GM12878 (cell line): ENCODE measurements around the gene LSM12. TPM values are rescaled to one million over a fixed set of nuclear protein-coding genes. Genes with fewer than 3 reads are reported as not detected.

ENCODE experiments used
- ATAC-seq: fragments of 200-7000 bp; cut with Tn5 transposase; 3 replicates; pipeline ENCODE4 v1.9.1; 2020; ENCODE audit warnings: mild to moderate bottlenecking, moderate library complexity
- BruUV-seq: library from RNA; stranded (reverse); fragments of 400-500 nt; replicated peaks from 2 replicates; lab custom pipeline; 2021; lab: Mats Ljungman, UMichigan
- CTCF ChIA-PET: fragments of 300-600 bp; sonication (Branson Sonifier 250); formaldehyde crosslinking; extraction: SDS; loops from one replicate; lab custom pipeline; 2021; ENCODE audit warnings: inconsistent platforms; lab: Yijun Ruan, JAX
- POLR2A ChIA-PET: fragments of 350-600 bp; formaldehyde crosslinking; extraction: SDS; loops from one replicate; lab custom pipeline; 2021; ENCODE audit warnings: inconsistent platforms; lab: Charles Lee
- RAD21 ChIA-PET: fragments of 300-600 bp; sonication (Branson Sonifier 250); formaldehyde crosslinking; loops from one replicate; lab custom pipeline; 2023; ENCODE audit warnings: antibody characterized with exemption; ENCODE audit not compliant: unreplicated experiment; lab: Charles Lee
- SMC1A ChIA-PET: fragments of 300-600 bp; sonication (Branson Sonifier 250); formaldehyde crosslinking; loops from one replicate; lab custom pipeline; 2023; ENCODE audit not compliant: unreplicated experiment, uncharacterized antibody; lab: Charles Lee
- DNase-seq: peaks from one replicate; pipeline ENCODE4 v3.0.0-alpha.2; 2011; ENCODE audit warnings: low read depth, low spot score
- FAIRE-seq: peaks from 3 replicates; lab custom pipeline; 2011; peaks lifted over from hg19 to GRCh38; lab: Jason Lieb, UNC
- H2AFZ ChIP-seq: 2 replicates; pipeline ENCODE4 v1.6.0; 2011; ENCODE audit warnings: low read depth, low read length, control low read depth; ENCODE audit not compliant: control insufficient read depth
- H3K27ac ChIP-seq: 2 replicates; pipeline ENCODE4 v1.5.1; 2011; ENCODE audit warnings: control low read depth; ENCODE audit not compliant: control insufficient read depth, insufficient read depth
- H3K27me3 ChIP-seq, 2 experiments: replicated peaks in 1 of 2; 2 replicates each; pipeline versions ENCODE4 v1.6.0 to v1.6.1; 2011; ENCODE audit warnings: low read length in 1 of 2; ENCODE audit not compliant: control insufficient read depth in 2 of 2, insufficient read depth in 2 of 2
- H3K36me3 ChIP-seq, 2 experiments: 2 replicates each; pipeline ENCODE4 v1.5.1; 2011; ENCODE audit warnings: low read length in 1 of 2; ENCODE audit not compliant: control insufficient read depth in 2 of 2, insufficient read depth in 2 of 2
- H3K4me1 ChIP-seq: 2 replicates; pipeline ENCODE4 v1.6.1; 2011; ENCODE audit warnings: mild to moderate bottlenecking, low read length, moderate library complexity, mixed read lengths; ENCODE audit not compliant: control insufficient read depth, insufficient read depth
- H3K4me2 ChIP-seq: 2 replicates; pipeline ENCODE4 v1.6.0; 2011; ENCODE audit warnings: control low read depth; ENCODE audit not compliant: control insufficient read depth, insufficient read depth
- H3K4me3 ChIP-seq: fragments of 200-600 bp; sonication (generic); 2 replicates; pipeline ENCODE4 v1.5.1; 2016
- H3K79me2 ChIP-seq: 2 replicates; pipeline ENCODE4 v1.6.0; 2011; ENCODE audit warnings: low read length; ENCODE audit not compliant: control insufficient read depth, insufficient read depth
- H3K9ac ChIP-seq: 2 replicates; pipeline ENCODE4 v1.8.0; 2011; ENCODE audit warnings: low read length, control low read depth, mixed read lengths; ENCODE audit not compliant: control insufficient read depth, insufficient read depth
- H3K9me3 ChIP-seq: replicated peaks from 3 replicates; pipeline ENCODE4 v1.5.1; 2011; ENCODE audit warnings: mild to moderate bottlenecking, low read length; ENCODE audit not compliant: control insufficient read depth, insufficient read depth
- H4K20me1 ChIP-seq: 2 replicates; pipeline ENCODE4 v1.6.0; 2011; ENCODE audit not compliant: control insufficient read depth, insufficient read depth
- BACH1 ChIP-seq: fragments of 450-650 bp; IDR thresholded peaks from 2 replicates; pipeline ENCODE4 v1.6.1; 2017; ENCODE audit warnings: mild to moderate bottlenecking, borderline replicate concordance
- CREB1 ChIP-seq: IDR thresholded peaks from 2 replicates; pipeline ENCODE4 v1.6.1; 2012; ENCODE audit warnings: low read depth, mild to moderate bottlenecking, inconsistent platforms
- CTCF ChIP-seq, 3 experiments: IDR thresholded peaks in 2 of 3; conservative IDR thresholded peaks in 1 of 3; 2 replicates each; pipeline ENCODE4 v1.5.1; 2011; ENCODE audit warnings: low read depth in 3 of 3, low read length in 3 of 3, mild to moderate bottlenecking in 3 of 3, control low read depth in 2 of 3, moderate library complexity in 2 of 3, inconsistent platforms in 1 of 3, mixed read lengths in 1 of 3; ENCODE audit not compliant: control insufficient read depth in 2 of 3, insufficient read depth in 1 of 3; ENCODE audit errors: extremely low read depth in 1 of 3
- LARP7 ChIP-seq: fragments of 450-650 bp; IDR thresholded peaks from 2 replicates; pipeline ENCODE4 v1.6.1; 2017; ENCODE audit warnings: mild to moderate bottlenecking
- MLLT1 ChIP-seq: fragments of 450-650 bp; IDR thresholded peaks from 2 replicates; pipeline ENCODE4 v1.6.1; 2016; ENCODE audit warnings: mild to moderate bottlenecking
- MTA3 ChIP-seq: IDR thresholded peaks from 2 replicates; pipeline ENCODE4 v1.6.1; 2012; ENCODE audit warnings: low read length, inconsistent platforms, borderline replicate concordance
- NFIC ChIP-seq: IDR thresholded peaks from 2 replicates; pipeline ENCODE4 v1.6.1; 2012; ENCODE audit warnings: low read depth, mild to moderate bottlenecking, inconsistent platforms, low read length, moderate library complexity
- WGBS: methylation state at CpG from one replicate; pipeline ENCODE4 v1.1.6; 2016; ENCODE audit warnings: low lambda C conversion rate; ENCODE audit not compliant: insufficient replicate concordance, insufficient coverage; ENCODE audit errors: missing lambda C conversion rate; 5-methylcytosine and 5-hydroxymethylcytosine counted together
- in situ Hi-C: fragments of 300-500 bp; cut with MboI; formaldehyde crosslinking; loops from 9 replicates; pipeline ENCODE4 v1.14.3; 2018; ENCODE audit warnings: mixed read lengths
- intact Hi-C: fragments of 100-400 bp; cut with micrococcal nuclease; formaldehyde crosslinking; loops from one replicate; pipeline ENCODE4 v1.14.2; 2022; ENCODE audit not compliant: unreplicated experiment
- polyA plus RNA-seq, 11 experiments: library from polyadenylated mRNA; depleted of rRNA in 4 of 11; unstranded in 6 of 11; stranded (reverse) in 5 of 11; fragments of >200 nt; fragmentation: Nextera tagmentation in 4 of 11; fragmentation: Illumina TruSeq in 1 of 11; extraction: Ambion mirVana in 4 of 11; extraction: Trizol in 1 of 11; gene quantifications; 1 replicate in 1 of 11; 2 replicates in 10 of 11; pipeline versions ENCODE4 v1.2.1 to v1.2.3, GENCODE V29; 2011 to 2016; ENCODE audit warnings: inconsistent platforms in 2 of 11, missing spikeins in 2 of 11, low read depth in 1 of 11
- total RNA-seq, 4 experiments: library from RNA; depleted of rRNA in 3 of 4; stranded (reverse); fragments of >200 nt in 3 of 4; fragmentation: Illumina TruSeq in 1 of 4; extraction: Trizol in 1 of 4; gene quantifications; 2 replicates each; pipeline versions ENCODE4 v1.2.1 to v1.2.3, GENCODE V29; 2013 to 2021

The LSM12 gene
- total and polyA plus RNA-seq, 10 of the 15 experiments (the other 5 are each of a cell fraction or from before 2014, with no cell fraction given), result 51.1 to 206 (median 70.8) TPM

- ChIA-PET POLR2A (interaction anchor here (0.6 kb wide), 1 partner anchor 492 kb away, joined by 6 read pairs; no protein-coding TSS in a partner anchor), CTCF (interaction anchor here (0.9 to 2.3 kb wide), 6 partner anchors 13 to 84 kb away, joined by 3 to 16 read pairs (median 6); partner anchors contain the start of gene HDAC5), RAD21 (interaction anchor here (0.7 to 1.4 kb wide), 2 partner anchors 12 to 84 kb away, joined by 3 to 6 read pairs; no protein-coding TSS in a partner anchor), SMC1A (no interaction called here)
- no peaks in the 10 kb centered on the region; the same call in 1 of the 2 replicates for H4K20me1 ChIP-seq
- intact Hi-C loops, result no loop called here
- H3K27me3 ChIP-seq, result no peaks in the 10 kb centered on the region
- no peak for TF ChIP-seq NFIC
- TF ChIP-seq CREB1, result 0 out of 2 replicates have a peak, but pooled peaks have one; percentile 22
- peak; percentile 13 to 34 (median 30); a peak in 3 of 6 replicates for TF ChIP-seq CTCF (IDR thresholded peaks at IDR 0.05 in 2 of 3, conservative IDR thresholded peaks at IDR 0.05 in 1 of 3; ENCODE audit: control insufficient read depth in 2 of 3, extremely low read depth in 1 of 3, insufficient read depth in 1 of 3, low read depth in 3 of 3, low read length in 3 of 3)
- TF ChIP-seq MLLT1, result no peak
- TF ChIP-seq BACH1, result no peak
- TF ChIP-seq LARP7, result no peak
- no peak for TF ChIP-seq MTA3
- H2AFZ ChIP-seq, result no peak overlapping the region
- peaks cover 13 to 36% of the 10 kb centered on the region in 2 experiments; a peak in 3 of 4 replicates for H3K36me3 ChIP-seq
- H3K27ac ChIP-seq, result no peak overlapping the region
- H3K4me2 ChIP-seq, result no peak overlapping the region
- BruUV-seq, result no TSS peak
- ATAC-seq, result peak; percentile 76
- DNase-seq, result no peak
- no peak overlapping the region for H3K4me3 ChIP-seq
- 71% methylated on average over 10 of the region's 10 CpGs for WGBS
- in situ Hi-C loops, result no loop called here
- H3K4me1 ChIP-seq, result no peaks in the 10 kb centered on the region
- no peak for FAIRE-seq
- no peaks in the 10 kb centered on the region for H3K9me3 ChIP-seq
- no peaks in the 10 kb centered on the region for H3K79me2 ChIP-seq
- H3K9ac ChIP-seq, result no peak overlapping the region
Measured at GRCh38 chr17:44084131-44084538, 17.7 kb upstream of the LSM12 start.
